H1 (cell line): Measurements from ENCODE around the gene CYLD.

Source experiments
- CTCF ChIP-seq, 3 experiments: IDR thresholded peaks; 1 replicate in 2 of 3; 2 replicates in 1 of 3; pipeline versions ENCODE4 v1.5.1 to v1.6.1; 2011; ENCODE audit warnings: low read length in 3 of 3, mild to moderate bottlenecking in 3 of 3, inconsistent platforms in 2 of 3, low read depth in 1 of 3, moderate library complexity in 1 of 3; ENCODE audit not compliant: insufficient read depth in 1 of 3; ENCODE audit errors: control extremely low read depth in 1 of 3
- EP300 ChIP-seq, 2 experiments: IDR thresholded peaks; 1 replicate in 1 of 2; 2 replicates in 1 of 2; pipeline ENCODE4 v1.6.1; 2011 to 2012; ENCODE audit warnings: low read depth in 2 of 2, low read length in 2 of 2, mild to moderate bottlenecking in 2 of 2, borderline replicate concordance in 1 of 2, inconsistent platforms in 1 of 2, moderate library complexity in 1 of 2
- HDAC6 ChIP-seq: IDR thresholded peaks from one replicate; pipeline ENCODE4 v1.7.1; 2012; ENCODE audit warnings: low read depth, mild to moderate bottlenecking, inconsistent platforms, low read length, moderate library complexity
- NANOG ChIP-seq: IDR thresholded peaks from 2 replicates; pipeline ENCODE4 v1.6.1; 2011; ENCODE audit warnings: low read length, low read depth, mild to moderate bottlenecking, inconsistent platforms; ENCODE audit not compliant: insufficient read depth, poor library complexity, severe bottlenecking
- NRF1 ChIP-seq: IDR thresholded peaks from 2 replicates; pipeline ENCODE4 v1.6.1; 2011; ENCODE audit warnings: mild to moderate bottlenecking, low read depth, low read length, improper control_type of control experiment
- RAD21 ChIP-seq, 2 experiments: IDR thresholded peaks in 1 of 2; conservative IDR thresholded peaks in 1 of 2; 2 replicates each; pipeline ENCODE4 v1.6.1; 2011; ENCODE audit warnings: low read depth in 2 of 2, low read length in 2 of 2, improper control_type of control experiment in 1 of 2, inconsistent platforms in 1 of 2, mild to moderate bottlenecking in 1 of 2, moderate library complexity in 1 of 2
- RFX5 ChIP-seq: IDR thresholded peaks from 2 replicates; pipeline ENCODE4 v1.6.1; 2011; ENCODE audit warnings: low read depth, low read length, improper control_type of control experiment, borderline replicate concordance

DNA sequence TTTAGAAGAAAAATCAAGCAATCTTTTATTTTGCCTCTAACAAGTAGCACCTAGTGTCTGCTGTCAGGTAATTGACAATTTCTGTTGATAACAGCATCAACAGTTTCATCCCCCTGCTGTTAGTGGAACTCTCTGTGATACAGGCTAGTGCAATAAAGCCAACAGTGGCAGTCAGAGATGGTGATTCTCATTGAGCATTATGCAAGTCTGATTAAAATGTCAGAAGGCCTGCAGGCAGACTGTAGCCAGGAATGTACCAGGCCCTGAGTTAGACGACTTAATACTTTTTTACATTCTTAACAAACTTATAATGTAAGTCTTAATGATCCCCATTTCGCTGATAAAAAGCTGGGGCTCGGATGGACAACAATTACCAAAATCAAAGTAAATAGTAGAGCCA is 14.6 kb downstream of the CYLD start:
- TF ChIP-seq NRF1 (no peak), CTCF (IDR thresholded peaks at IDR 0.05; ENCODE audit: control extremely low read depth in 1 of 3, insufficient read depth in 1 of 3, low read depth in 1 of 3, low read length in 3 of 3) (no peak), RFX5 (no peak), RAD21 (IDR thresholded peaks at IDR 0.05 in 1 of 2, conservative IDR thresholded peaks at IDR 0.05 in 1 of 2; ENCODE audit: low read depth in 2 of 2, low read length in 2 of 2) (no peak), NANOG (no peak), HDAC6 (no peak), EP300 (IDR thresholded peaks at IDR 0.05; ENCODE audit: borderline replicate concordance in 1 of 2, low read depth in 2 of 2, low read length in 2 of 2) (no peak)
